Kasumi-1 (cell line): ENCODE data around the gene PLEKHS1.
A peak's percentile ranks its signal among the peaks of the same experiment; 100 is the strongest.

Source experiments
- DNase-seq, 2 experiments: peaks; one replicate each; lab custom pipeline; 2025; lab: John Stamatoyannopoulos, UW

The PLEKHS1 gene

DNA sequence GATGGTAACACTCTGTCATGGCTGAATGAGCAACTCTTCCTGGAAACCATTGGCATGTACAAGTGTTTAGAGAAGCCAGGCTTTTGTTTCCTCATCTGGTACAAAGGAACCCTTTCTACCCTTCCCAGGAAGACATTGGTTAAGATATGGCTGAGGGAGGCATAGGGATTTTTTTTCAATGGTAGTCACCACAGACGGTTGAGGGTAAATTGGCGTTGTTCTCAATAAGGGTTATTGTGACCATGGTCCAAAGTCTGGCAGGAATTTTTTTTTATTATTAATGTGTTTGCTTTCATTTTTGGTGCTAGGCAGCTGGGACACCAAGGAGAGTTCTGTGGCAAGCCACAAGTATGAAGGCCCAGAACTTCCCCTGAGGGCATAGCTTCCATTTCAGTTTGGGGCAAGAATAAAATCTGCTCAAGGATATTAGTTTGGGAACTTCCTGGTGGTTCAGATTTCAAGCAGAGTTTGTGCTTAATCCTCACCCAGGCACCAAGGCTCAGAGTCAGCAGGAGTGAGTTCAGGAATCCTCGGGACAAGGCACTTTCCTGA, at the start of gene PLEKHS1:
PLEKHS1 (plus strand) TSS at position 502 of the 552 bp plus-strand sequence. CDS start 3,596 bp downstream, outside the sequence.
- DNase-seq: no peak

DNA sequence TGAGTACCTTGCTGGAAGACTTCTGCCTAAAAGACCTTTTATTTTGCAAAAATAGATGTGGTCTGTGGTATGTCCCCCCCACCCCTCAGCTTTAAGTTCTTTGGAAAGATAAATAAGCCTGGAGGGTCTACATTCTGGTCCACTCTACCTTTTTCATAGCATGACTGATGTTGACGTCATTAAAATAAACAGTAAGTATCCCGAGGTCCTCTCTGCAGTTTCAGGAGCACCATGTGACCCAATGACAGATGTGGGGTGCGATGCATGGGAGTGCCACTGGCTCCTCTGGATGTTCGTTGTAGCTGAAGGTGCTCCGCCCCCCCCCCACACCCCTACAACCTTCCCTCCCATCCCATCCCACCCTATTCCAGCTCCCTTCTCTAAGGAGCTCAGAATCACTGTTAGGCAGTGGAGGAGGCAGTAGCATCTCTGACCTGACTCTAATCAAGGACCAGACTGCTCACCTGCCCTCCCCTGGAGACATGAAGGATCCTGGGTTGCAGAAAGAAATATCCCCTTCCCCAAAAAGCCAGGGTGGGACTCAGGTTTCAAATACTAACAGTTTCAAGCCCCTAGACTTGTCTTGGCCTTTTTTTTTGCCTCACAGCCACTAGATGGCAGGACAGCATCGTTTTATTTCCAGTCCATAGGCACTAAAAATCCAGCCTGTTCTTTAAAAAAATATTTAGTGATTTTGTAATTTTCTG, 46.7 kb upstream of the PLEKHS1 start:
- DNase-seq: peak; percentile 54 to 75

- no peak for DNase-seq
Observed at GRCh38 chr10:113705344-113705652, 46.2 kb upstream of the PLEKHS1 start.

DNA sequence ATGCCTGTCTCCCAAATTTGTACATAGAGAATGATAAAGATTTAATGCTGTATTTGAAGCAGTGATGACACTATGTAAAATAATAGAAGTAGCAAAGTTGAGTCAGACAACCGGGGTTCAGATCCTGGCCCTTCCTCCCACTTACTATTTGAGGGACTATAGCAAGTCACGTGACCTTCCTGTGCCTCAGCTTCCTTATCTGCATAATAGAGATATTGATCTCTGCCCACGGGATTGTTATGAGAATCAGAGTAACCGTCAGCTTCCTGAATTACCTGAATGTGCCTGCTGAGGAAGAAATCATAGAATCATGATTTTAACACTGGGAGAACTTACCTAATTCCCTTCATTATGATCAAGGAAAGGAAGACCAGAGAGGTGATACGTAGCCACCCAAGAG, 44.9 kb upstream of the PLEKHS1 start:
- no peak for DNase-seq

- DNase-seq: no peak
Observed at GRCh38 chr10:113708640-113709039, 42.8 kb upstream of the PLEKHS1 start.

- DNase-seq: no peak
Observed at GRCh38 chr10:113709221-113709838, 42.2 kb upstream of the PLEKHS1 start.

DNA sequence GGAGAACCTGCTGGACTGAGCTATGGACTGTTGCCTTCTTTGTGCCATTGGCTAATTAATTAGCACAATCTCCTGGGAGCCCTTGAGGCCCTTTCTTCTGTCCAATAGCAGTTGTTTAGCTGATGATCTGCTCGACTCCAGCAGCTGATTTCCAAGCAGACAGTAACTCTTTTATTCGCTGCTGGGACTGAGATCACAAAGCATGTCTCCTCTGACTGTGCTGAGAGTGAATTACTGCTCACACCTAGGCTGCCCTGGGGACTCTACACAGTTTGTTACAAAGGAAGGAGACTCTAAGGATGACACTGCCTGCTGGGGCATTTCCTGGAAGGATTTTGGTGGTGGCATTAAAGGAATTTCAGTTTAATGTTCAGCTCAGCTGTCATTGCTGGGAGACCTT, 40.3 kb upstream of the PLEKHS1 start:
- no peak for DNase-seq

GRCh38 chr10:113712024-113712423, 39.5 kb upstream of the PLEKHS1 start:
- no peak for DNase-seq

GRCh38 chr10:113712755-113713639, 38.5 kb upstream of the PLEKHS1 start:
- DNase-seq: no peak

GRCh38 chr10:113713640-113713982, 37.9 kb upstream of the PLEKHS1 start:
- no peak for DNase-seq

DNA sequence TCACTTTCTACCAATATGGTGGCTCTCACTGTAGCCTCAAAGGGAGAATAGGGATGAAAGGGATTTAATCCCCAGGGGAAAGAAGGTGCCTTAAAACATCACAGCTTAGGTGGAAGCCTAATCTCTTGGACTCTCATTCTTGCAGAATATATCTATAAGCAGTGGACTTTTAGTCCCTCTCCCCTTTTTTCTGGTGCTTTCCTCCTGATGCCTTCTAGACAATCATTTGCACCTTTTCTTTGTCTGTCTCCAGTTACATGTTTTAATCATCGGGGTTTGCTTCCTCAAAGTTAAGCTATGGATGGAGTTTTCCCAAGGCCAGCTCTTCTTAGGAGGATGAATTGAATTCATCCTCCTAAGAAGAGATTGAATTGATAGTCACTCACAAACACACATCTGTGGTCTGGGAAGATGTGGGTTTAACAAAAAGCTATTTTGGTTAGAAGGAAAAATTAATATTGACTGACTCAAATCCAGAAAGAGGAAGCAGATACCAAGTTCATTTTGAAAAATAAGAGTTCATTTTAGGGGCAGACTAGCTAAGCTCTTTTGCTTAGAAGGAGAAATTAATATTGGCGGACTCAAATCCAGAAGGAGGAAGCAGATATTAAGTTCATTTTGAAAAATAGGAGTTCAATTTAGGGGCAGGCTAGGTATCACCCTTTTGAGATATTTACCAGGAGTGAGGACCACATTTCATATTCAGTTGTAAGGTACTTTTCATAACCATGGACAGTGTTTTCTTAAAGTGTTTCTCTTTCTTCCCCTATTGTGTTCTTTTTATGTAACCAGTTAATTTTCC, 35.2 kb upstream of the PLEKHS1 start:
- DNase-seq: peak; percentile 52 to 73

GRCh38 chr10:113718969-113719822, 32.3 kb upstream of the PLEKHS1 start:
- DNase-seq: no peak

GRCh38 chr10:113720386-113720785, 31.1 kb upstream of the PLEKHS1 start:
- DNase-seq: no peak

GRCh38 chr10:113732160-113732881, 19.2 kb upstream of the PLEKHS1 start:
- DNase-seq: no peak

- DNase-seq: no peak
Observed at GRCh38 chr10:113732966-113733365, 18.5 kb upstream of the PLEKHS1 start.

DNA sequence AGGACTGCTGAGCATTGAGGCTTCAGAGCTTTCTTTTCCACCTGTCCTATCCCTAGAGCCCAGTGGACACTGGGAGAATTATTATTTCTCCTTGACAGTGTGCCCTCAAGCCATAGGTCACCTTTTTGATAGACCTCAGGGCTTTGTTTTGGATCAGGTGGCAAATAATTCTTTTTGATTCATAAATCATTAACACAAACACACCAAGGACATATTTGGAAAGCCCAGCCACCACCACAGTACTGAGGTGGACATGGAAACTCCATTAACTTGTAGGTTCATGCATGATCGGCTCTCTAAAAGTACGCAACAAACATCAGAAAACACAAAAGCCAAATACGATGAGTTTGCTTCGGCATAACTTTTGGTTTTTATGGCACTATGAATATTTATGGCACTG, 17.8 kb upstream of the PLEKHS1 start:
- no peak for DNase-seq

DNA sequence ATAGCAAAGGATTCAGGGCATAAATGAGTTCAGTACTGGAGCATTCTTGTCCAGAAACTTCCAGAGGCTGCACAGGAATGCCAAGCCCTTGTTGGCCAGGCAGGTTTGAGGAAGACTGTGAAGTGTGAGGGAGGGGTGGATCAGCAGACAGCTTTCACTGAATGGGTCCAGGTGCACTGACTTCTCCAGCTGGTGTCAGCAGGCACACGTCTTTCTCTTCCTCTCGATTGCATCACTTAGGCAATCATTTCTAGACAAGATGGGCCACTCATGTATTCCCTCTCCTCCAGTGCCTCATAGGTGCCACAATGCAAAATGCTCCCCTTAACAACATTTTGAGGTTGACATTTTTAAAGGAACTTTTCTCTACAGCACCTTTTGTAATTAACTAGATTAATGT, 15.6 kb upstream of the PLEKHS1 start:
- no peak for DNase-seq

DNA sequence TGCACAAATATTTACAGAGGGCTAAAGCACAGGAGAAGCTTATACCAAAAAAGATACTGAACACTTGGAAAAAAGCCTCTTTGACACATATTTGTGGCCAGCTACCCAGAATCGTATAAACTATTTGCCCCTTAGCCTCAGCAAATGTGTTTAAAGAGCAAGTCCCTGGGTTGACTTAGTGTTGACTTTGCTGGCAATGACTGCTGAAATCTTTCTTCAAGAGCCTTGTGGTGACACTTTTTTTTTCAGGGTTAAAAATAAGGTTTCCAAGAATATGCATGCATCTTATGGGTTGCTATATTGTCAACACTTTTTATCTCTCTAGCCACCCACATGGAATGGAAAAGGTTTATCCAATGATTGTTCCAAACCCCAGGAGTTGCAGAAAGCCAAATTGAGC, 14.9 kb upstream of the PLEKHS1 start:
- DNase-seq: no peak

GRCh38 chr10:113739031-113739430, 12.5 kb upstream of the PLEKHS1 start:
- DNase-seq: no peak

DNA sequence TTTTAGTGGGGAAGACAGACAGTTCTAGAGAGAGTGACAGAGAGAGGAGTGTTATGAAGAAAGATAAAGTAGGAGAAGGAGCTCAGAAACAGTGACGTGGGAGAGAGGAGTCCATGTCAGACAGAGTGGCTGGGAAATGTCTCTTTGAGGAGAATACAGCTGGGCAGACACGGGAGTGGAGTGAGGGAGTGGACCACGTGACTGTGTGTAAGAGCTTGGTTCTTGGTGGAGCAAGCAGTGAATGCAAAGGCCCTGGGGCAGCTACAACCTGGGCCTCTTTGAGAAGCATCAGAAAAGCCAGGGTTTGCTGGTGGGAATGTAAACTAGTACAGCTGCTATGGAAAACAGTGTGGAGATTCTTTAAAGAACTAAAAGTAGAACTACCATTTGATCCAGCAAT, 11.9 kb upstream of the PLEKHS1 start:
- DNase-seq: no peak
